ENCODE results near the gene PIK3CA.
A peak's percentile ranks its signal among the peaks of the same experiment; 100 is the strongest.

Gene PIK3CA

DNA sequence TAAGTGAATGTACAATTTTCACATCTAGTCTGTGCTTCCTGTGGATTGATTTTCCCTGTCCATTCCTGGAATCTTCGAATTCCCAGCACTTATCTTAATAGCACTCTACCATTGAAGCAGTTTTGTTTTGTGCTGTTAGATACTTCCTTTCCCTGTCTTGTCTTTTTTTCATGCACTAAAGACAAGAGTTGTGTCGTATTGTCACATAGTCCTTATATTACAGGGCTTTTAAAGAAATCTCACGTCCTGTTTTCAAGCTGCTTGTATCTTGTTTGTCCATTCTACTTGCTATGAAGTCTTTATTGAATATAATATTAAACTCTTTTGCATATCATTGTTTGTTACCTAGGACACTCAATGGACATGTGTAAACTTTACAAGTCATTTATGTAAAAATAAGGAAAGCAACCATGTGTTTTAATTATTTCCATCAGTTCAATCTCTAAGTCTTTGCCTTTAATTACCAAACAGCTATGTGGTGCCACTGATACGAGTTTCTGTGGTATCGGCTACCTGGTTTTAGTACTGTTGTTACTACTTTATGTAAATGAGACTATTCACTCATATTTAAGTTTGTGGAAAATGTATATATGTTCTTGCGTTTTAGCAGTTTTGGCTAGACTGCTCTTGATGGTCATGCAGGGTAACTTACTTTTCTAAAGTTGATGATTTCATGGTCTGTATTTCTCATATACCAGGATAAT lies 10.3 kb downstream of the PIK3CA start:
- DNase-seq, result no peak

DNA sequence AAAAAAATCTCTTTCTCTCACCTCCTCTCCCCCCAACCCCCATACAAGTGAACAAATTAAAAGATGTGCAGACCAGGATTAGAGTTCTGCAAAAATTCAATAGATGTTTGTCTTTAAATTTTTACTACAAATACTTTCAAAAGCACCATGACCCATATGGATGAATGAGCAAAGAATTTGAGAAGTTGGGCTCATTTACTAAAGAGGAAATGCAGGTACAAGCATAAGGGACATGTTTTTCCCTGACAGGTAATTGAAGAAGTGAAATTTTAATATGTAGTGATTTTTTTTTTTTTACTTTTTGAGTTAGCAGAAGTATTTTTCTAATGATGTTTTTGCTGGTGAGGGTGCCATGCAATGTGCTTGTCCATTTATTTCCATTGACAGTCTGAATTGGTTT lies 15.3 kb downstream of the PIK3CA start:
- DNase-seq, result no peak

DNA sequence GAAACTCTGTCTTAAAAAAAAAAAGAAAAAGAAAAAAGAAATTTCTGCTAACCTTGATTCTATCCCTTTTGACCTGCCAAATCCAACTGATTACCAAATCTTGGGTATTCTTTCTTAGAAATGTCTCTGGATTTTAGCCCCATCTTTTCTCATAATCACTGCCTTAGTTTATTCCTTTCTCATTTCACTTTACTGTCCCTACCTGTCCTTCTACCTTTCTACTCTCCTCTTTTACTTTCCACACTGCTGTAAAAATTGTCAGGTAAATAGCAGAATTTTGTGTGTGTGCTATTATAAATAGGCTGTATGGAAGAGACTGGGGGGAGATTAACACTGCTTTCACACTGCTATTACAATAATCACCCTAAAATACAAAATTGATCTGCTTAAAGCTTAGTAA lies 16.7 kb downstream of the PIK3CA start:
- DNase-seq, result no peak

GRCh38 chr3:179166561-179167201 lies 18.5 kb downstream of the PIK3CA start:
- no peak for DNase-seq

DNA sequence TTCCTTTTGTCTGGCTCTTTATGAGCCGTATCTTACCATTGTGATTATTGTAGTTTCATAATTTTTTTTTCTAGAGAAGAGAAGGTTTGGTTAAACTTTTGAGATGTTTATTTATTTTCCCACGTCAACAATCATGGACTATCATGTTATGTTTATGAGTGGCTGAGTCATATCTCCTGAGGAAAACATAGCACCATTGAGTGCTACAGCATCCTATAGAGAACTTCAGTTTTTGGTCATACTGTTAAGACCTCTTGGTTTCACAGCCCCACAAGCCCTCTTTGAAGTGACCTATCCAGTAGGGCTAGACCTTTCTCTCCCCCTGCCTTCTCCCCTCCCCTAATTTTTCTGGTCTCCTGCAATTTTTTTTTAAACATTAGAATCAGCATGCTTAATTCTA lies 20.8 kb downstream of the PIK3CA start:
- DNase-seq, result no peak

DNA sequence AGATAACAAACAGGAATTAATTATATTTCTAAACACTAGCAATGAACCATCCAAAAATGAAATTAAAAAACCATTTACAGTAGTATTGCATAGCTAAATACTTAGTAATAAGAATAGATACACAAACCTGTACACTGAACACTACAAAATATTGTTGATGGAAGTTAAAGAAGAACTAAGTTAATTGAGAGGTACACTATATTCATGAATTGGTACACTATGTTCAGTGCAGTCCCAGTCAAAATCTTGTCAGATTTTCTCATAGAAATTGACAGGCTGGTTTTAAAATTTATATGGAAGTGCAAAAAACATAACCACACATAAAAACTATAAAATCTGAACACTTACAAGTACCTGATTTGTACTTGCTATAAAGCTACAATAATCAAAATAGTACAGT lies 24.4 kb downstream of the PIK3CA start:
- DNase-seq, result no peak

DNA sequence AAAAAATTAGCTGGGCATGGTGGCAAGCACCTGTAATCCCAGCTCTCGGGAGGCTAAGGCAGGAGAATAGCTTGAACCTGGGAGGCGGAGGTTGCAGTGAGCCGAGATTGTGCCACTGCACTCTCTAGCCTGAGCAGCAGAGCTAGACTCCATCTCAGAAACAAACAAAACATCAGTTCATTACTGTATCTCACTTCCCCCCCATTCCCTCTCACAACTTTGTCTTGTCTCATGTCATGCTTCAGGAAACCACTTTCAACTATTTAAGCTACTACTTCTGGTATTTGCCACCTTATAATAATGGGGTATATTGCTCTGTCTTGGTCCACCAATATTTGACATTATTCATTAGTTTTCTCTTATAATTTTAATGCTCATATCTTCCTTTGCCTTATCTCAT lies 26.2 kb downstream of the PIK3CA start:
- DNase-seq, result no peak

DNA sequence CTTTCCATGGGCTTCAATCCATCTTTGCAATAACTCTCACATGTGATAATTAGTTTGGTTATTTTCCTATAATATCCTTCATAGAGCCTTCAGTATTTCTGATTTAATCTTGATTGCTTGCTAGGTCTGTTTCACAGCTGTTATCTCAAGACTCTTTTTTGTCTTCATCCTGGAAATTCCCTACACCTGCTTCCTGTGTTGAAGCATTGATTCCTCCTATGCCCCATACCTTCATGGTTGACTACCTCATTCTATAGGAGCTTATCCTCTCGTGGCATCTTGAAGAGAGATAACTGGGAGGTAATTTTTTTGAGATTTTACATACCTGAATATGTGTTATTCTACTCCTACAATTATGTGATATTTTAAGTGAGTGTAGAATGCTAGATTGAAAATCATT lies 26.7 kb downstream of the PIK3CA start:
- DNase-seq, result no peak

GRCh38 chr3:179175358-179175757 lies 27.2 kb downstream of the PIK3CA start:
- no peak for DNase-seq

DNA sequence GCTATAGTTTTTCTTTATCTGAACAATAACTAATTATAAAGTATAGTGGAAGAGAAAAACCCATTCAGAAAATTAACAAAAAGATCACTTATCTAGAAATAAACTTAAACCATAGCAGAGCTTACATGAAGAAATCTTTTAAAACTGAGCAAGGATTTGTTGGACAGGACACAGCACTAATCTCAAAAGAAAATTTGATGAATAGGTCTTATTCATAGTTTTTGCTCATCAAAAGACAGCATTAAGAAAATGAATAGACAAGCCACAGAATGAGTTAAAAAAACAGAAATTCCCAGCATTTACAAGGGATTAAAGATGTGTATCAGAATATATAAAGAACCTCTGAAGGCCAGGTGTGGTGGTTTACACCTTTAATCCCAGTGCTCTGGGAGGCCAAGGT lies 29.5 kb downstream of the PIK3CA start:
- no peak for DNase-seq

DNA sequence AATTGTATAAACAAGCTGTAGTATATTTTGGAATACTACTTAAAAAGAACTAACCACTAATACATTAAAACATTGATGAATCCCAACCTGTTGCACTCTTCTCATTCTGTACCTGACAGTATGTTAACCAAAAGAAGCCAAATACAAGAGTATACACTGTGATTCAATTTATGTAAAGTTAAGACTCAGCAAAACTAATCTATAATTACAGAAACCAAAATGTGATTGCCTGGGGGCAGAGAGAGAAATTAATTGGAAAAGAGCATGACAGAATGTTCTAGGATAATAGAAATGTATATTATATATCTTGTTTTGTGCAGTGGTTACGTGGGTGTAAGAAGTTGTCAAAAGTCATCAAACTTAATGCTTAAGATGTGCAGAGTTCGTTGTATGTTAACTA lies 31.1 kb downstream of the PIK3CA start:
- DNase-seq, result no peak

GRCh38 chr3:179179979-179180759 lies 32.0 kb downstream of the PIK3CA start:
- no peak for DNase-seq

- DNase-seq, result no peak
Measured at GRCh38 chr3:179181021-179181472, 32.9 kb downstream of the PIK3CA start.

GRCh38 chr3:179181993-179182551 lies 33.9 kb downstream of the PIK3CA start:
- DNase-seq, result no peak

DNA sequence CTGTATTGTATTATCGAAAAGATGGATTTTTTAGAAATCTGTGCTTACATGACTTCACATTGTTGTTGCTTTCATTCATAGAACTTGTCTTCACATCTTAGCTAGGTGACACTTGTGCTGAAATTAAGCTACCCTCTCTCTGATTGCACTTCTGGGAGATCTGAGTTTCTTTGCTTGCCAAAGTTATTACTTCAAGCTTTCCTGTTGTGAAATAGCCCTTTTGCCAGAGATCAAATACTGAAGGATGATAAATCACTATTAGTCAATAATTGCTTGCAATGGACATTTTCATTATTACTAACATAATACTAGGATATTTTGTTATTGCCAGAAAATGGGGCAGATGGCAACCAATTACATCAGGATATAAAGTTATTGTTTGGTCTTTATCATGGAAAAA lies 34.7 kb downstream of the PIK3CA start:
- DNase-seq, result no peak

GRCh38 chr3:179184826-179185225 lies 36.7 kb downstream of the PIK3CA start:
- no peak for DNase-seq

DNA sequence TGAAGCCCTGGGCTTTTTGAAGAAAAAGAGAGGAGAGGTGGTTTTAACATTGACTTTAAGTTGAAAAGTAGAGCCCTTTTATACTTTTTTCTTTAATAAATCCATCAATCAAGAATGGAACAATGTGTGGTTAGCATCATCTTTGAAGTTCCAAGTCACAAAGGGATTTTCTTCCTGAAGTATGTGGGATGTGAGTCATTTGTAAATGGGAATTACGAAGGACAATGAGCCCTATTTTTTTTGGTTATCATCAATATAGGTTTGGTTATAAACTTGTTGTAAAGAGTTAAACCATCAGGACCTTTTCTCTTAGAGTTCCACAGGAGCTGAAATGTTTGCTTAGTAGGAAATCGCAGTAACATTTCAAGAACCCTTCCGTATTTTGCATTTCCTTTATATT lies 38.3 kb downstream of the PIK3CA start:
- DNase-seq, result no peak

- DNase-seq, result no peak
Measured at GRCh38 chr3:179189759-179190158, 41.6 kb downstream of the PIK3CA start.

GRCh38 chr3:179190581-179190980 lies 42.4 kb downstream of the PIK3CA start:
- no peak for DNase-seq

DNA sequence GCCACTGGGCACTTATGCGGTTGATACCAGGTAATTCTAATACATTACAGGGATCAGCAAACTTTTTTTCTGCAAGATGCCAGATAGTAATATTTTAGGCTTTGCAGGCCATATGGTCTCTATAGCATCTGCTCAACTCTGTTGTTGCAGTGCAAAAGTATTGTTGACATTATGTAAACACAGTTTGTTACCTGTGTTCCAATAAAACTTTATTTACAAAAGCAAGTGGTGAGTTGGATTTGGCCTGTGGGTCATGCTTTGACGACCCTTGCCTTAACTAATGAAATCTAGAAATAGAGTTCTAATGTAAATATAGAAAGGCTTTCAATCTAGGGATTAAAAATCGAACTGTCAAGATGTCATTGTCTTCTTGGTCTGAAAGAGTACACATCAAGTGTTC lies 44.4 kb downstream of the PIK3CA start:
- DNase-seq, result no peak

- no peak for DNase-seq
Measured at GRCh38 chr3:179194931-179195330, 46.8 kb downstream of the PIK3CA start.

DNA sequence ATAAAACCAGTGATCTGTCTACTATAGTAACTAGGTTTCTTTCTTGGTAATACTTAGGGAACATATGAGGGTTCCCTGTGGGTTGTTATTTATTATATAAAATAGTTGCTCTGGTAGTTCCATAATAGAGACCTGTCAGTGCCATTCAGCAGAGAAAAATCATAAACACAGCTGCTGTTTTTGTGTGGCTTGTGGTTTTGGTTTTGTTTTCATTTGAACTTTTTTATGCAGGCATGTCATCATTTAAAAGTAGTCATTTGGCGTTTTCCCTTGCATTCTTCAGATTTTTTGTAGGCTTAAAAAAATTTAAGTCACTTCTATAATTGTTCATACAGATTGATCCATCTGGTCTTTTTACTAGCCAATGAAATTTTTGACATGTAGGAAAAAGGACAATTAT lies 47.9 kb downstream of the PIK3CA start:
- DNase-seq, result peak in 1 of 2 experiments; percentile 51

GRCh38 chr3:179196700-179197099 lies 48.5 kb downstream of the PIK3CA start:
- no peak for DNase-seq

GRCh38 chr3:179200790-179201189 lies 52.6 kb downstream of the PIK3CA start:
- DNase-seq, result no peak
